ENCODE measurements around the gene ADGRG6. TPM values are rescaled to one million over a fixed set of nuclear protein-coding genes. Genes with fewer than 3 reads are reported as not detected.

Gene ADGRG6
- total and polyA plus RNA-seq, 8 donors, result 1.1 to 102 (median 8.9) TPM

DNA sequence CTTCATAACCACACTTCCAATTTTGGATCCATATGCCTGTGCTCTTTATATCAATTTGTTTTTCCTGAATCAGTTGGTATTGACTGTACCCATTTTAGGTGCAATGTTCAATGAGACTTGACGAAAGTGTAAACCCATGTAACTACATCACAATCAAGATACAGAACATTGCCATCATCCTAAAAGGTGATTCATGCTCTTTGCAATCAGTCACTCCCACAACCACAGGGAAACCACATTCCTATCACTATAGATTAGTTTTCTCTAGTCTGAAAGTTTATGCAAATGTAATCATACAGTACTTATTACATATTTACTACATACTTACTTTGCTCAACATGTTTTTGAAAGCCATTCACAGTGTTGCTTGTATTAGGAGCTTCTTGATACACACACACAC, 167.4 kb downstream of the ADGRG6 start:
- intact Hi-C loops (cut with DNase I; ENCODE audit: low total_unique reads), result no loop called here
- Histone ChIP-seq H3K36me3 (no peaks in the 10 kb centered on the region), H3K4me1 (no peaks in the 10 kb centered on the region), H3K27me3 (no peaks in the 10 kb centered on the region), H3K4me3 (no peak overlapping the region), H3K27ac (no peak overlapping the region), H3K9me3 (peaks cover 0 to 7% (median 0%) of the 10 kb centered on the region in 4 donors)
- DNase-seq, result no peak
- WGBS, 5 donors, result 80 to 89% (median 84%) methylated on average over 1 of the region's 1 CpG
- TF ChIP-seq, protein P1, sequence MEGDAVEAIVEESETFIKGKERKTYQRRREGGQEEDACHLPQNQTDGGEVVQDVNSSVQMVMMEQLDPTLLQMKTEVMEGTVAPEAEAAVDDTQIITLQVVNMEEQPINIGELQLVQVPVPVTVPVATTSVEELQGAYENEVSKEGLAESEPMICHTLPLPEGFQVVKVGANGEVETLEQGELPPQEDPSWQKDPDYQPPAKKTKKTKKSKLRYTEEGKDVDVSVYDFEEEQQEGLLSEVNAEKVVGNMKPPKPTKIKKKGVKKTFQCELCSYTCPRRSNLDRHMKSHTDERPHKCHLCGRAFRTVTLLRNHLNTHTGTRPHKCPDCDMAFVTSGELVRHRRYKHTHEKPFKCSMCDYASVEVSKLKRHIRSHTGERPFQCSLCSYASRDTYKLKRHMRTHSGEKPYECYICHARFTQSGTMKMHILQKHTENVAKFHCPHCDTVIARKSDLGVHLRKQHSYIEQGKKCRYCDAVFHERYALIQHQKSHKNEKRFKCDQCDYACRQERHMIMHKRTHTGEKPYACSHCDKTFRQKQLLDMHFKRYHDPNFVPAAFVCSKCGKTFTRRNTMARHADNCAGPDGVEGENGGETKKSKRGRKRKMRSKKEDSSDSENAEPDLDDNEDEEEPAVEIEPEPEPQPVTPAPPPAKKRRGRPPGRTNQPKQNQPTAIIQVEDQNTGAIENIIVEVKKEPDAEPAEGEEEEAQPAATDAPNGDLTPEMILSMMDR (IDR thresholded peaks at IDR 0.05), result no peak
- TF ChIP-seq POLR2A (IDR thresholded peaks at IDR 0.05) (no peak), EP300 (IDR thresholded peaks at IDR 0.05) (no peak), POLR2AphosphoS5 (IDR thresholded peaks at IDR 0.05) (no peak)

DNA sequence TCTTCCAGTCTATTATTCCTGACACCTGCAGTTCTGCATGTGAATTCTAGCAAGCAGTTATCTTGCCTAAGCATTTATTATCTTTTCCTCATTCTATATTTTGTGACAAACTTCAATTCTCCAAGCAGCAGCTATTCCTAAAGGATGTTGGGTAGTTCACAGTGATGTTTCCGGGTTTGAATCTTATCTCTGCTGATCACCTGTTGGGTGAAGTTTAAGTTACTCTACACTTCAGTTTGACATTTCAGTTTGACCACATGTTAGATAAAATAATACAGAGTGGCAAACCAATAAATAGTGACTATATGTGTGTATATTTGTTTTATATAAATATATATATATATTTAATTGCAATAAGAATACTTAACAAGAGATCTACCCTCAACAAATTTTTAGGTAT, 168.6 kb downstream of the ADGRG6 start:
- H3K4me1 ChIP-seq, result peaks cover 0 to 7% (median 0%) of the 10 kb centered on the region in 4 donors
- H3K27me3 ChIP-seq, result no peaks in the 10 kb centered on the region
- H3K27ac ChIP-seq, result no peak overlapping the region
- intact Hi-C loops (cut with DNase I; ENCODE audit: low total_unique reads), result no loop called here
- DNase-seq, result no peak
- no peak overlapping the region for H3K4me3 ChIP-seq
- no peaks in the 10 kb centered on the region for H3K36me3 ChIP-seq
- TF ChIP-seq POLR2AphosphoS5 (IDR thresholded peaks at IDR 0.05), result no peak
- peaks cover 0 to 7% (median 0%) of the 10 kb centered on the region in 4 donors for H3K9me3 ChIP-seq
- WGBS, 5 donors, result 29 to 59% (median 40%) methylated on average over 1 of the region's 1 CpG

DNA sequence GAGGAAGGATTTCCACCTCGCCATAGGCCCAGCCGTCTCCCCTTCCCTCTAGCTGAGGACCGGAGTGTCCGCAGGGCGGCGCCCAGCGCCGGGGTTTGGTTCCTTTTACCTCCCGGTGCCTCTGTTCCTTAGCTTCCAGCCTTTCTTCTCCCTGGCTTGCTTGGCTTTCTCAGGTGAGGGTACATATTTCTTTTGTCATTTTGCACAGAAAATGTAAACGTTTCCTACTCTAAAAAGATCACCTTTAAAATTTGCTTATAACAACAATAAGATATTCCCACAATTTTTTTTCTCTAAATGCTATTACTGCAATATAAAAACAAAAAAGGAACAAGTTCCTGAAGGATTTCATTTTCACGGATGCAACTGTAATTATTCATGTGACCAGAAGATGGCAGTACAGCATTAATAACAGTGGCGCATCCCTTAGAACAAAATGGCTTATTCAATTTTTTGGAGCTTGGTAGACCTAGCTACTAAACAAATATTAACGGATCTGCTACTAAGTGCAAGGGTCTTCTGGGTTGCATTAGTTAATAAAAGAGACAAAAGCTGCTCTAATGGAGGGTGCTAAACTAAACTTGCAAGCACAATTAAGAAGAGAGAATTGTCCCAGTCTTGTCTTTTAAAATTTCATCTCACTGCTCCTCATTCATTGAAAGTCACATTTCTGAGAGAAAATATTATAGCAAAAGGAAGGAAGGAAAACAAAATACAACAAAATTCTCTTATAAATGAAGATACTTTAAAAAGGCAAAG, 172.9 kb downstream of the ADGRG6 start:
- TF ChIP-seq POLR2A (IDR thresholded peaks at IDR 0.05), result no peak
- TF ChIP-seq, protein P1 (IDR thresholded peaks at IDR 0.05), result peak in 5 of 7 experiments; percentile 72 to 87 (median 80)
- intact Hi-C loops (cut with DNase I; ENCODE audit: low total_unique reads), result no loop called here

DNA sequence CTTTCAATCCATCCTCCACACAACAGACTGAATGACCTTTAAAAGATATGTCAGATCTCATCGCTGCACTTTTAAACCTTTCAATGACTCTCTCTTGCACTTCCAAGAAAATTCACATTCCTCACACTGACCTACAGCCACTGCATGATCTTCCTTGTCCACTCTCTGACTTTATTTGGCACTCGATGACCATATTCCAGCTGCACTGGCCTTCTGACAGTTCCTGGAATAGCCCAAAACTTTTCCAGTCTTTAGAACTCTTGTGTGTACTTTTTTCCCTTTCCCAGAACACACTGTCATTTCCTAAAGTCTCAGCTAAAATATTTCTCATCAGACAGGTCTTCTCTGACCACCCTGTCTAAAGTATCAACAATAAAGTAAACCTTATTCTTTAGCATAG, 174.6 kb downstream of the ADGRG6 start:
- intact Hi-C loops (cut with DNase I; ENCODE audit: low total_unique reads), result no loop called here
- DNase-seq, result no peak
- WGBS, 5 donors, result 72 to 86% (median 84%) methylated on average over 2 of the region's 2 CpGs
- Histone ChIP-seq H3K27me3 (no peaks in the 10 kb centered on the region), H3K27ac (no peak overlapping the region), H3K36me3 (no peaks in the 10 kb centered on the region), H3K4me1 (peaks cover 0 to 7% (median 0%) of the 10 kb centered on the region in 4 donors), H3K4me3 (no peak overlapping the region), H3K9me3 (no peaks in the 10 kb centered on the region)
- TF ChIP-seq, protein P1 (IDR thresholded peaks at IDR 0.05), result no peak
- TF ChIP-seq EP300 (IDR thresholded peaks at IDR 0.05) (no peak), POLR2A (IDR thresholded peaks at IDR 0.05) (no peak), POLR2AphosphoS5 (IDR thresholded peaks at IDR 0.05) (no peak)

More for the DNA sequence above, 172.9 kb downstream of the ADGRG6 start:
- WGBS, 5 donors, result 3 to 6% (median 4%) methylated on average over 13 of the region's 13 CpGs
- peak; percentile 31 to 78 for DNase-seq
- no peaks in the 10 kb centered on the region for H3K27me3 ChIP-seq
- no peak overlapping the region for H3K27ac ChIP-seq
- no peak overlapping the region for H3K4me3 ChIP-seq
- H3K4me1 ChIP-seq, result peaks cover 0 to 7% (median 0%) of the 10 kb centered on the region in 4 donors
- no peaks in the 10 kb centered on the region for H3K36me3 ChIP-seq
- no peaks in the 10 kb centered on the region for H3K9me3 ChIP-seq

DNA sequence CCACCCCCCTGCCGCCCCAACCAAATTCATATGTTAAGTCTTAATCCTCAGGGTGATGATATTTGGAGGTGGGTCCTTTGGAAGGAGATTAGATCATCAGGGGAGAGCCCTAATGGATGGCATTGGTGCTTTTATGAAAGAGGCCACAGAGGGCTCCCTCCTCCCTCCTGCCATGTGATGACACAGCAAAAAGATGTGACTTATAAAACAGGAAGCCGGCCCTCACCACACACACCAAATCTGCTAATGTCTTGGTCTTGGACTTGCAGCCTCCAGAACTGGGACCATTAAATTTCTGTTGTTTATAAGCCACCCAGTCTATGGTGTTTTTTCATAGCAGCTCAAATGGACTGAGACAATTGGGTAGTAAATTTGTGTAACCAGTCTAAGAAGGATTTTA, 176.3 kb downstream of the ADGRG6 start:
- Histone ChIP-seq H3K4me3 (no peak overlapping the region), H3K4me1 (peaks cover 0 to 7% (median 0%) of the 10 kb centered on the region in 4 donors), H3K27ac (no peak overlapping the region), H3K9me3 (no peaks in the 10 kb centered on the region), H3K36me3 (no peaks in the 10 kb centered on the region), H3K27me3 (no peaks in the 10 kb centered on the region)
- TF ChIP-seq EP300 (IDR thresholded peaks at IDR 0.05) (no peak), POLR2AphosphoS5 (IDR thresholded peaks at IDR 0.05) (no peak), POLR2A (IDR thresholded peaks at IDR 0.05) (no peak)
- TF ChIP-seq, protein P1 (IDR thresholded peaks at IDR 0.05), result no peak
- intact Hi-C loops (cut with DNase I; ENCODE audit: low total_unique reads), result no loop called here
- WGBS, 5 donors, result 84 to 96% (median 91%) methylated on average over 2 of the region's 2 CpGs
- no peak for DNase-seq
